Measurements from ENCODE around the gene PLXNB1. TPM values are rescaled to one million over a fixed set of nuclear protein-coding genes. Genes with fewer than 3 reads are reported as not detected.

PLXNB1 gene
- total and polyA plus RNA-seq, 2 of the 13 experiments (the other 11 are each of a cell fraction or from before 2014, with no cell fraction given) = 86.0 to 143 TPM

DNA sequence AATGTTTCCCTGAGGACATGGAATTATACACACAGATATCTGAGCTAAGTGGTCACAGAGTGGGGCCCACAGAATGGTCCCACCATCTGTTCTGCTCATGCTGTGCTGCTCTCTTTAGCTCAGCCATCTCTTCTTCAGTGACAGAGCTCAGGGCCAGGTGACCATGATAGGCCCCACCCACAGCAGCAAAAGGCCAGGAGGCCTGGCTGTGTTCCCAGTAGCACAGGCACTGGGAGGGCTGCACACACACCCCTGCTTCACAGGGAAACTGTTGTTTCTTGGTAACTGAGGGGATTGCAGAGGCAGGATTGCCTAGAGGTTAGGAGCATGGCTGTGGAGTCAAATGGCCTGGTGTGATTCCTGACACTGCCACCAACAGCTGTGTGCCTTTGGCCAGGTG, 62.7 kb downstream of the PLXNB1 start (continued):
- TF ChIP-seq, protein P1, sequence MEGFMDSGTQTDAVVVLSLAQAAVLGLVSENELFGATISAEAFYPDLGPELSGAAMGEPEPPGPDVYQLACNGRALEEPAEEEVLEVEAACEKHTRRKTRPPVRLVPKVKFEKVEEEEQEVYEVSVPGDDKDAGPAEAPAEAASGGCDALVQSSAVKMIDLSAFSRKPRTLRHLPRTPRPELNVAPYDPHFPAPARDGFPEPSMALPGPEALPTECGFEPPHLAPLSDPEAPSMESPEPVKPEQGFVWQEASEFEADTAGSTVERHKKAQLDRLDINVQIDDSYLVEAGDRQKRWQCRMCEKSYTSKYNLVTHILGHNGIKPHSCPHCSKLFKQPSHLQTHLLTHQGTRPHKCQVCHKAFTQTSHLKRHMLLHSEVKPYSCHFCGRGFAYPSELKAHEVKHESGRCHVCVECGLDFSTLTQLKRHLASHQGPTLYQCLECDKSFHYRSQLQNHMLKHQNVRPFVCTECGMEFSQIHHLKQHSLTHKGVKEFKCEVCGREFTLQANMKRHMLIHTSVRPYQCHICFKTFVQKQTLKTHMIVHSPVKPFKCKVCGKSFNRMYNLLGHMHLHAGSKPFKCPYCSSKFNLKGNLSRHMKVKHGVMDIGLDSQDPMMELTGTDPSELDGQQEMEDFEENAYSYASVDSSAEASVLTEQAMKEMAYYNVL (CRISPR knock-in tag; IDR thresholded peaks at IDR 0.05; ENCODE audit: borderline replicate concordance) = no peak
- no peak for TF ChIP-seq STAT5B (CRISPR knock-in tag; IDR thresholded peaks at IDR 0.05)
- no peak for TF ChIP-seq ZNF546 (CRISPR knock-in tag; conservative IDR thresholded peaks at IDR 0.05)
- no peak for TF ChIP-seq POLR2A (IDR thresholded peaks at IDR 0.05; ENCODE audit: insufficient read depth in 1 of 2, low read depth in 2 of 2, low read length in 2 of 2)
- TF ChIP-seq, protein P2, sequence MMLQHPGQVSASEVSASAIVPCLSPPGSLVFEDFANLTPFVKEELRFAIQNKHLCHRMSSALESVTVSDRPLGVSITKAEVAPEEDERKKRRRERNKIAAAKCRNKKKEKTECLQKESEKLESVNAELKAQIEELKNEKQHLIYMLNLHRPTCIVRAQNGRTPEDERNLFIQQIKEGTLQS (CRISPR knock-in tag; IDR thresholded peaks at IDR 0.05) = no peak
- no peak for TF ChIP-seq CENPX (CRISPR knock-in tag; IDR thresholded peaks at IDR 0.05)
- no peak for TF ChIP-seq U2AF2 (IDR thresholded peaks at IDR 0.05; ENCODE audit: low read depth, low read length)
- TF ChIP-seq ZMYM2 (CRISPR knock-in tag; IDR thresholded peaks at IDR 0.05) = no peak

DNA sequence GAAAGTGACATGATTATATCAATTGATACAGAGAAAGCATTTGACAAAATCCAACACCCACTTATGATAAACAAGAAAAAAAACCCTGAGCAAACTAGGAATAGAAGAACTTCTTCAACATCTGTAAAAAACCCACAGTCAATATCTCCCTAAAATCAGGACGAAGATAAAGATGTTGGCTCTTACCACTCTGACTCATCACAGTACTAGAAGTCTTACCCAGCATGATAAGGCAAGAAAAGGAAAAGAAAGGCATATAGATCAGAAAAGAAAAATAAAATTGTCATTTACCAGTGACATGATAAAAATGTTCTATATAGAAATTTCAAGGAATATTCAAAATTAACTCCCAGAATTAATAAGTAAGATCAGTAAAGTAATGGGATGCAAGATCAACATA, 65.0 kb downstream of the PLXNB1 start:
- BruUV-seq (replicated peaks) = no TSS peak
- TF ChIP-seq ZKSCAN8 (CRISPR knock-in tag; IDR thresholded peaks at IDR 0.05; ENCODE audit: borderline replicate concordance) = no peak
- no peak for TF ChIP-seq SMC3 (IDR thresholded peaks at IDR 0.05; ENCODE audit: low read length)
- TF ChIP-seq RXRB (CRISPR knock-in tag; IDR thresholded peaks at IDR 0.05; ENCODE audit: borderline replicate concordance) = no peak
- TF ChIP-seq REPIN1 (CRISPR knock-in tag; IDR thresholded peaks at IDR 0.05; ENCODE audit: borderline replicate concordance, low read depth) = no peak
- no peak for TF ChIP-seq FOXA3 (CRISPR knock-in tag; IDR thresholded peaks at IDR 0.05)
- no peak for TF ChIP-seq PHF20 (CRISPR knock-in tag; IDR thresholded peaks at IDR 0.05)
- no peak for TF ChIP-seq MATR3 (CRISPR knock-in tag; IDR thresholded peaks at IDR 0.05)
- TF ChIP-seq BHLHE40 (IDR thresholded peaks at IDR 0.05; ENCODE audit: low read length) = no peak
- TF ChIP-seq WIZ (CRISPR knock-in tag; IDR thresholded peaks at IDR 0.05) = no peak
- TF ChIP-seq, protein P3, sequence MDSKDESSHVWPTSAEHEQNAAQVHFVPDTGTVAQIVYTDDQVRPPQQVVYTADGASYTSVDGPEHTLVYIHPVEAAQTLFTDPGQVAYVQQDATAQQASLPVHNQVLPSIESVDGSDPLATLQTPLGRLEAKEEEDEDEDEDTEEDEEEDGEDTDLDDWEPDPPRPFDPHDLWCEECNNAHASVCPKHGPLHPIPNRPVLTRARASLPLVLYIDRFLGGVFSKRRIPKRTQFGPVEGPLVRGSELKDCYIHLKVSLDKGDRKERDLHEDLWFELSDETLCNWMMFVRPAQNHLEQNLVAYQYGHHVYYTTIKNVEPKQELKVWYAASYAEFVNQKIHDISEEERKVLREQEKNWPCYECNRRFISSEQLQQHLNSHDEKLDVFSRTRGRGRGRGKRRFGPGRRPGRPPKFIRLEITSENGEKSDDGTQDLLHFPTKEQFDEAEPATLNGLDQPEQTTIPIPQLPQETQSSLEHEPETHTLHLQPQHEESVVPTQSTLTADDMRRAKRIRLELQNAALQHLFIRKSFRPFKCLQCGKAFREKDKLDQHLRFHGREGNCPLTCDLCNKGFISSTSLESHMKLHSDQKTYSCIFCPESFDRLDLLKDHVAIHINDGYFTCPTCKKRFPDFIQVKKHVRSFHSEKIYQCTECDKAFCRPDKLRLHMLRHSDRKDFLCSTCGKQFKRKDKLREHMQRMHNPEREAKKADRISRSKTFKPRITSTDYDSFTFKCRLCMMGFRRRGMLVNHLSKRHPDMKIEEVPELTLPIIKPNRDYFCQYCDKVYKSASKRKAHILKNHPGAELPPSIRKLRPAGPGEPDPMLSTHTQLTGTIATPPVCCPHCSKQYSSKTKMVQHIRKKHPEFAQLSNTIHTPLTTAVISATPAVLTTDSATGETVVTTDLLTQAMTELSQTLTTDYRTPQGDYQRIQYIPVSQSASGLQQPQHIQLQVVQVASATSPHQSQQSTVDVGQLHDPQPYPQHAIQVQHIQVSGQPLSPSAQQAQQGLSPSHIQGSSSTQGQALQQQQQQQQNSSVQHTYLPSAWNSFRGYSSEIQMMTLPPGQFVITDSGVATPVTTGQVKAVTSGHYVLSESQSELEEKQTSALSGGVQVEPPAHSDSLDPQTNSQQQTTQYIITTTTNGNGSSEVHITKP (CRISPR knock-in tag; IDR thresholded peaks at IDR 0.05; ENCODE audit: low read depth) = no peak
- no peak for TF ChIP-seq ZNF775 (CRISPR knock-in tag; IDR thresholded peaks at IDR 0.05; ENCODE audit: borderline replicate concordance)
- no peak for TF ChIP-seq NFRKB (IDR thresholded peaks at IDR 0.05)
- H3K4me2 ChIP-seq (ENCODE audit: low read depth, low read length) = no peak overlapping the region
- in situ Hi-C loops (cut with HindIII; ENCODE audit: extremely low pct_ligation_motif_present, low pct_unique_long_range_greater_than_20kb) = no loop called here
- no peak overlapping the region for H3K4me3 ChIP-seq (replicated peaks in 1 of 3; ENCODE audit: insufficient read depth in 1 of 3, low read depth in 2 of 3, low read length in 3 of 3)
- no peak for ATAC-seq
- no peaks in the 10 kb centered on the region for H3K4me1 ChIP-seq (ENCODE audit: insufficient read depth, low read length)
- H3K79me2 ChIP-seq (ENCODE audit: insufficient read depth, low read length) = no peaks in the 10 kb centered on the region
- WGBS (ENCODE audit: low lambda C conversion rate) = 25% methylated on average over 1 of the region's 1 CpG
- no peak overlapping the region for H3K27ac ChIP-seq (ENCODE audit: extremely low read length, insufficient read depth, low read length)
- DNase-seq (ENCODE audit: low spot score) = no peak
- 0 out of 5 replicates have a peak, but pooled peaks cover 1 to 6% of the 10 kb centered on the region in 2 experiments for H3K27me3 ChIP-seq (ENCODE audit: control insufficient read depth in 1 of 2, insufficient read depth in 2 of 2, low read length in 2 of 2)
- CTCF ChIA-PET (ENCODE audit: low intra/inter-chr PET ratio, low total read pairs) = no interaction called here
- intact Hi-C loops (cut with micrococcal nuclease; ENCODE audit: unreplicated experiment) = no loop called here
- H3K9ac ChIP-seq (ENCODE audit: insufficient read depth, low read depth, low read length) = no peak overlapping the region
- no peaks in the 10 kb centered on the region for H3K36me3 ChIP-seq (replicated peaks in 1 of 2; ENCODE audit: control insufficient read depth in 1 of 2, insufficient read depth in 2 of 2, low read length in 2 of 2)
- no peak for FAIRE-seq
- H2AFZ ChIP-seq (ENCODE audit: low read length) = no peak overlapping the region
- H3K9me3 ChIP-seq (ENCODE audit: low read length) = no peaks in the 10 kb centered on the region
- POLR2A ChIA-PET = no interaction called here
- no peaks in the 10 kb centered on the region for H4K20me1 ChIP-seq (ENCODE audit: insufficient read depth, low read length)

Data from HepG2 (cell line).